WTC11 (cell line): ENCODE data around the gene G2E3. TPM values are rescaled to one million over a fixed set of nuclear protein-coding genes. Genes with fewer than 3 reads are reported as not detected.

Experiments used
- ATAC-seq: fragments of 200-7000 bp; cut with Tn5 transposase; 2 replicates; pipeline ENCODE4 v1.10.0; 2021; ENCODE audit warnings: mild to moderate bottlenecking, moderate library complexity
- CTCF ChIA-PET: fragments of 300-600 bp; sonication (Branson Sonifier 250); formaldehyde crosslinking; loops from one replicate; lab custom pipeline; 2021; ENCODE audit warnings: antibody characterized with exemption; lab: Charles Lee
- POLR2A ChIA-PET: fragments of 350-600 bp; sonication (Branson Sonifier 250); formaldehyde crosslinking; loops from one replicate; lab custom pipeline; 2021; ENCODE audit warnings: antibody characterized with exemption; lab: Charles Lee
- DNase-seq: peaks from one replicate; pipeline ENCODE4 v3.0.0; 2021; ENCODE audit warnings: low spot score
- H3K27ac Mint-ChIP-seq: 2 replicates; pipeline ENCODE4 v1.8.0; 2021; ENCODE audit warnings: mixed read lengths
- H3K27me3 Mint-ChIP-seq: 2 replicates; pipeline ENCODE4 v1.8.0; 2021; ENCODE audit warnings: low read depth, mild to moderate bottlenecking, moderate library complexity, mixed read lengths
- H3K36me3 Mint-ChIP-seq: 2 replicates; pipeline ENCODE4 v1.8.0; 2021; ENCODE audit warnings: mixed read lengths
- H3K4me1 Mint-ChIP-seq: 2 replicates; pipeline ENCODE4 v1.8.0; 2022; ENCODE audit warnings: mixed read lengths
- H3K4me3 Mint-ChIP-seq: 2 replicates; pipeline ENCODE4 v1.8.0; 2021; ENCODE audit warnings: mild to moderate bottlenecking, moderate library complexity, mixed read lengths
- H3K9me3 Mint-ChIP-seq: 2 replicates; pipeline ENCODE4 v1.8.0; 2021; ENCODE audit warnings: mixed read lengths
- ELF4 ChIP-seq: sonication (generic); formaldehyde crosslinking; IDR thresholded peaks from 2 replicates; pipeline ENCODE4 v1.8.1; 2022; ENCODE audit warnings: low read depth, mild to moderate bottlenecking, moderate library complexity, missing genetic modification reagents
- FOXJ3 ChIP-seq: sonication (generic); formaldehyde crosslinking; IDR thresholded peaks from 2 replicates; pipeline ENCODE4 v1.9.0; 2021; ENCODE audit warnings: missing genetic modification reagents, mild to moderate bottlenecking, borderline replicate concordance
- GRHL2 ChIP-seq: fragments of 250-450 bp; sonication (Bioruptor Pico); IDR thresholded peaks from 2 replicates; pipeline ENCODE4 v1.8.0; 2022; ENCODE audit warnings: mild to moderate bottlenecking, moderate library complexity; ENCODE audit not compliant: insufficient replicate concordance, severe bottlenecking
- MYBL2 ChIP-seq: sonication (generic); formaldehyde crosslinking; IDR thresholded peaks from 2 replicates; pipeline ENCODE4 v1.8.1; 2023; ENCODE audit warnings: mild to moderate bottlenecking, moderate library complexity, missing genetic modification reagents
- NFATC4 ChIP-seq: fragments of 250-450 bp; sonication (Bioruptor Pico); IDR thresholded peaks from 2 replicates; pipeline ENCODE4 v1.9.0; 2021; ENCODE audit warnings: mild to moderate bottlenecking
- NFYB ChIP-seq: sonication (generic); formaldehyde crosslinking; conservative IDR thresholded peaks from 2 replicates; pipeline ENCODE4 v1.8.0; 2022; ENCODE audit warnings: low read depth, missing genetic modification reagents
- NR2C2 ChIP-seq: sonication (generic); formaldehyde crosslinking; IDR thresholded peaks from 2 replicates; pipeline ENCODE4 v1.8.0; 2022; ENCODE audit warnings: mild to moderate bottlenecking, missing genetic modification reagents
- NR3C1 ChIP-seq: sonication (generic); formaldehyde crosslinking; conservative IDR thresholded peaks from 2 replicates; pipeline ENCODE4 v1.8.1; 2023; ENCODE audit warnings: low read depth, mild to moderate bottlenecking, missing genetic modification reagents
- RELA ChIP-seq: sonication (generic); formaldehyde crosslinking; IDR thresholded peaks from 2 replicates; pipeline ENCODE4 v1.8.1; 2022; ENCODE audit warnings: missing genetic modification reagents, mild to moderate bottlenecking, borderline replicate concordance
- RORB ChIP-seq: fragments of 250-450 bp; sonication (Bioruptor Pico); IDR thresholded peaks from 2 replicates; pipeline ENCODE4 v1.9.0; 2021; ENCODE audit warnings: mild to moderate bottlenecking
- SMAD3 ChIP-seq: sonication (generic); formaldehyde crosslinking; IDR thresholded peaks from 2 replicates; pipeline ENCODE4 v1.8.0; 2022; ENCODE audit warnings: missing genetic modification reagents, mild to moderate bottlenecking, borderline replicate concordance
- SOX15 ChIP-seq: fragments of 250-450 bp; sonication (Bioruptor Pico); IDR thresholded peaks from 2 replicates; pipeline ENCODE4 v1.9.0; 2021; ENCODE audit warnings: mild to moderate bottlenecking
- TCF7 ChIP-seq: sonication (generic); formaldehyde crosslinking; IDR thresholded peaks from 2 replicates; pipeline ENCODE4 v1.8.0; 2022; ENCODE audit warnings: mild to moderate bottlenecking, low read depth, missing genetic modification reagents, moderate library complexity
- ZNF138 ChIP-seq: sonication (generic); formaldehyde crosslinking; conservative IDR thresholded peaks from 2 replicates; pipeline ENCODE4 v1.8.1; 2022; ENCODE audit warnings: mild to moderate bottlenecking, moderate library complexity, missing genetic modification reagents
- total RNA-seq: library from RNA; stranded (reverse); gene quantifications from 3 replicates; pipeline ENCODE4 v1.2.3, GENCODE V29; 2021
- TF ChIP-seq, protein P1 (sequence below): sonication (generic); formaldehyde crosslinking; IDR thresholded peaks from 2 replicates; pipeline ENCODE4 v1.8.1; 2023; ENCODE audit warnings: mild to moderate bottlenecking, missing genetic modification reagents, moderate library complexity
- TF ChIP-seq, protein P2 (sequence below): sonication (generic); formaldehyde crosslinking; IDR thresholded peaks from 2 replicates; pipeline ENCODE4 v1.8.1; 2023; ENCODE audit warnings: mild to moderate bottlenecking, moderate library complexity, missing genetic modification reagents
- TF ChIP-seq, protein P3 (sequence below): fragments of 250-450 bp; sonication (Bioruptor Pico); IDR thresholded peaks from 2 replicates; pipeline ENCODE4 v1.9.0; 2021; ENCODE audit warnings: moderate library complexity, mild to moderate bottlenecking, inconsistent platforms, borderline replicate concordance
- TF ChIP-seq, protein P4 (sequence below): sonication (generic); formaldehyde crosslinking; conservative IDR thresholded peaks from 2 replicates; pipeline ENCODE4 v1.8.1; 2022; ENCODE audit warnings: mild to moderate bottlenecking, missing genetic modification reagents
- TF ChIP-seq, protein P5 (sequence below): fragments of 200-600 bp; IDR thresholded peaks from 2 replicates; pipeline ENCODE4 v1.8.0; 2022; ENCODE audit warnings: antibody characterized with exemption
- TF ChIP-seq, protein P6 (sequence below): fragments of 250-450 bp; sonication (Bioruptor Pico); IDR thresholded peaks from 2 replicates; pipeline ENCODE4 v2.1.2; 2022; ENCODE audit warnings: mild to moderate bottlenecking, moderate library complexity
- TF ChIP-seq, protein P7 (sequence below): sonication (generic); formaldehyde crosslinking; IDR thresholded peaks from 2 replicates; pipeline ENCODE4 v1.8.1; 2022; ENCODE audit warnings: low read depth, mild to moderate bottlenecking, moderate library complexity, missing genetic modification reagents, borderline replicate concordance

G2E3 gene
- total RNA-seq, 1 experiment from 2014 or later: 66.2 TPM

DNA sequence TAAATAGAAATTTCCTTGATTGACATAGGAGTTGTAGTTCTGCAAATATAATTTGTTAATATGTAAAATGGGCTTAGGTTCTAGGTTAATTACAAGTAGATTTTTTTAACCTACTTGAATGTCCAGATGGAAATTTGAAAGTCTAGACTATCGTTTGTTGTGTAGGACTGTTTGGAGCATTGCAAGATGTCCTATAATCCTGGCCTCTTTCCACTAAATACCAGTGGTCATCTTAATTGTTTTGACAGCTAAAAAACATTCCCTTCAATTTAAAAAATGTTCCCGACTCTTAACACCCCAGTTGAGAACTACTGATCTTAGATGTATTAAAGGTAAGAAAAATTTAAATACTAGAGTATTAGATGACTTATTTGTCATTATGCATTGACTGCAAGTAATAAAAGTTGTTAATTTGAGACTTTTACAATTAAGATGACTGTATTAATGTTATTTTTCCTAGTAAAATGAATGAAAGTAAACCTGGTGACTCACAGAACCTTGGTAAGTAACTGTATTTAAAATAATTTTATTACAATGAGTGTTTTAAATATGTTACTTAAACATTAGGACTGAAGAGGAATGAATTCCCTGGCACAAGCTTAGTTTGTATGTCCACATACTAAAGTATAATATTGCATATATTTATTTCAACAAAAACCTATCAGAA is 21.8 kb downstream of the G2E3 start:
- no peaks in the 10 kb centered on the region for H3K27me3 Mint-ChIP-seq
- H3K4me3 Mint-ChIP-seq: no peak overlapping the region
- H3K9me3 Mint-ChIP-seq: peaks cover 32% of the 10 kb centered on the region
- ATAC-seq: no peak
- DNase-seq: no peak
- ChIA-PET POLR2A (no interaction called here), CTCF (no interaction called here)
- TF ChIP-seq, protein P1, sequence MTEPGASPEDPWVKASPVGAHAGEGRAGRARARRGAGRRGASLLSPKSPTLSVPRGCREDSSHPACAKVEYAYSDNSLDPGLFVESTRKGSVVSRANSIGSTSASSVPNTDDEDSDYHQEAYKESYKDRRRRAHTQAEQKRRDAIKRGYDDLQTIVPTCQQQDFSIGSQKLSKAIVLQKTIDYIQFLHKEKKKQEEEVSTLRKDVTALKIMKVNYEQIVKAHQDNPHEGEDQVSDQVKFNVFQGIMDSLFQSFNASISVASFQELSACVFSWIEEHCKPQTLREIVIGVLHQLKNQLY (CRISPR knock-in tag): no peak
- TF ChIP-seq FOXJ3 (CRISPR knock-in tag): no peak
- TF ChIP-seq, protein P2, sequence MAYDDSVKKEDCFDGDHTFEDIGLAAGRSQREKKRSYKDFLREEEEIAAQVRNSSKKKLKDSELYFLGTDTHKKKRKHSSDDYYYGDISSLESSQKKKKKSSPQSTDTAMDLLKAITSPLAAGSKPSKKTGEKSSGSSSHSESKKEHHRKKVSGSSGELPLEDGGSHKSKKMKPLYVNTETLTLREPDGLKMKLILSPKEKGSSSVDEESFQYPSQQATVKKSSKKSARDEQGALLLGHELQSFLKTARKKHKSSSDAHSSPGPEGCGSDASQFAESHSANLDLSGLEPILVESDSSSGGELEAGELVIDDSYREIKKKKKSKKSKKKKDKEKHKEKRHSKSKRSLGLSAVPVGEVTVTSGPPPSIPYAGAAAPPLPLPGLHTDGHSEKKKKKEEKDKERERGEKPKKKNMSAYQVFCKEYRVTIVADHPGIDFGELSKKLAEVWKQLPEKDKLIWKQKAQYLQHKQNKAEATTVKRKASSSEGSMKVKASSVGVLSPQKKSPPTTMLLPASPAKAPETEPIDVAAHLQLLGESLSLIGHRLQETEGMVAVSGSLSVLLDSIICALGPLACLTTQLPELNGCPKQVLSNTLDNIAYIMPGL (CRISPR knock-in tag): no peak
- no peak for TF ChIP-seq RORB (CRISPR knock-in tag)
- no peak for TF ChIP-seq ZNF138 (CRISPR knock-in tag)
- TF ChIP-seq, protein P3, sequence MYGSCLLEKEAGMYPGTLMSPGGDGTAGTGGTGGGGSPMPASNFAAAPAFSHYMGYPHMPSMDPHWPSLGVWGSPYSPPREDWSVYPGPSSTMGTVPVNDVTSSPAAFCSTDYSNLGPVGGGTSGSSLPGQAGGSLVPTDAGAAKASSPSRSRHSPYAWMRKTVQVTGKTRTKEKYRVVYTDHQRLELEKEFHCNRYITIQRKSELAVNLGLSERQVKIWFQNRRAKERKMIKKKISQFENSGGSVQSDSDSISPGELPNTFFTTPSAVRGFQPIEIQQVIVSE (CRISPR knock-in tag): no peak
- no peak for TF ChIP-seq SMAD3 (CRISPR knock-in tag)
- no peak for TF ChIP-seq NFYB (CRISPR knock-in tag)
- TF ChIP-seq, protein P4, sequence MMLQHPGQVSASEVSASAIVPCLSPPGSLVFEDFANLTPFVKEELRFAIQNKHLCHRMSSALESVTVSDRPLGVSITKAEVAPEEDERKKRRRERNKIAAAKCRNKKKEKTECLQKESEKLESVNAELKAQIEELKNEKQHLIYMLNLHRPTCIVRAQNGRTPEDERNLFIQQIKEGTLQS (CRISPR knock-in tag): no peak
- no peak for TF ChIP-seq ELF4 (CRISPR knock-in tag)
- TF ChIP-seq, protein P5, sequence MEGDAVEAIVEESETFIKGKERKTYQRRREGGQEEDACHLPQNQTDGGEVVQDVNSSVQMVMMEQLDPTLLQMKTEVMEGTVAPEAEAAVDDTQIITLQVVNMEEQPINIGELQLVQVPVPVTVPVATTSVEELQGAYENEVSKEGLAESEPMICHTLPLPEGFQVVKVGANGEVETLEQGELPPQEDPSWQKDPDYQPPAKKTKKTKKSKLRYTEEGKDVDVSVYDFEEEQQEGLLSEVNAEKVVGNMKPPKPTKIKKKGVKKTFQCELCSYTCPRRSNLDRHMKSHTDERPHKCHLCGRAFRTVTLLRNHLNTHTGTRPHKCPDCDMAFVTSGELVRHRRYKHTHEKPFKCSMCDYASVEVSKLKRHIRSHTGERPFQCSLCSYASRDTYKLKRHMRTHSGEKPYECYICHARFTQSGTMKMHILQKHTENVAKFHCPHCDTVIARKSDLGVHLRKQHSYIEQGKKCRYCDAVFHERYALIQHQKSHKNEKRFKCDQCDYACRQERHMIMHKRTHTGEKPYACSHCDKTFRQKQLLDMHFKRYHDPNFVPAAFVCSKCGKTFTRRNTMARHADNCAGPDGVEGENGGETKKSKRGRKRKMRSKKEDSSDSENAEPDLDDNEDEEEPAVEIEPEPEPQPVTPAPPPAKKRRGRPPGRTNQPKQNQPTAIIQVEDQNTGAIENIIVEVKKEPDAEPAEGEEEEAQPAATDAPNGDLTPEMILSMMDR: no peak
- no peak for TF ChIP-seq TCF7 (CRISPR knock-in tag)
- TF ChIP-seq, protein P6, sequence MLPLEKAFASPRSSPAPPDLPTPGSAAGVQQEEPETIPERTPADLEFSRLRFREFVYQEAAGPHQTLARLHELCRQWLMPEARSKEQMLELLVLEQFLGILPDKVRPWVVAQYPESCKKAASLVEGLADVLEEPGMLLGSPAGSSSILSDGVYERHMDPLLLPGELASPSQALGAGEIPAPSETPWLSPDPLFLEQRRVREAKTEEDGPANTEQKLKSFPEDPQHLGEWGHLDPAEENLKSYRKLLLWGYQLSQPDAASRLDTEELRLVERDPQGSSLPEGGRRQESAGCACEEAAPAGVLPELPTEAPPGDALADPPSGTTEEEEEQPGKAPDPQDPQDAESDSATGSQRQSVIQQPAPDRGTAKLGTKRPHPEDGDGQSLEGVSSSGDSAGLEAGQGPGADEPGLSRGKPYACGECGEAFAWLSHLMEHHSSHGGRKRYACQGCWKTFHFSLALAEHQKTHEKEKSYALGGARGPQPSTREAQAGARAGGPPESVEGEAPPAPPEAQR (CRISPR knock-in tag): no peak
- TF ChIP-seq SOX15 (CRISPR knock-in tag): no peak
- no peak for TF ChIP-seq NR3C1 (CRISPR knock-in tag)
- H3K4me1 Mint-ChIP-seq: peaks cover 30% of the 10 kb centered on the region
- H3K27ac Mint-ChIP-seq: no peak overlapping the region
- peaks cover 42% of the 10 kb centered on the region for H3K36me3 Mint-ChIP-seq

DNA sequence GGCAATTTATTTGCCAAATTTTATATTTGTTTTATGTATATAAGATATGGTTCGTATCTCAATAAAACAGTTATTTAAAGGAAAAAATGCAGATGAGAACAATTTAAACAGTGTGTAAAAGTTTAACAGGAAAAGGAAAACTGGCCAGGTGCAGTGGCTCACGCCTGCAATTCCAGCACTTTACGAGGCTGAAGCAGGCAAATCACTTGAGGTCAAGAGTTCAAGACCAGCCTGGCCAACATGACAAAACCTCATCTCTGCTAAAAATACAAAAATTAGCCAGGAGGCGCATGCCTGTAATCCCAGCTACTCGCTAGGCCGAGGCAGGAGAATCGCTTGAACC is 22.3 kb downstream of the G2E3 start:
- no peak overlapping the region for H3K4me3 Mint-ChIP-seq
- no peak overlapping the region for H3K27ac Mint-ChIP-seq
- peaks cover 25% of the 10 kb centered on the region for H3K4me1 Mint-ChIP-seq
- ATAC-seq (no peak), DNase-seq (no peak)
- no peak for TF ChIP-seq MYBL2
- TF ChIP-seq, protein P7, sequence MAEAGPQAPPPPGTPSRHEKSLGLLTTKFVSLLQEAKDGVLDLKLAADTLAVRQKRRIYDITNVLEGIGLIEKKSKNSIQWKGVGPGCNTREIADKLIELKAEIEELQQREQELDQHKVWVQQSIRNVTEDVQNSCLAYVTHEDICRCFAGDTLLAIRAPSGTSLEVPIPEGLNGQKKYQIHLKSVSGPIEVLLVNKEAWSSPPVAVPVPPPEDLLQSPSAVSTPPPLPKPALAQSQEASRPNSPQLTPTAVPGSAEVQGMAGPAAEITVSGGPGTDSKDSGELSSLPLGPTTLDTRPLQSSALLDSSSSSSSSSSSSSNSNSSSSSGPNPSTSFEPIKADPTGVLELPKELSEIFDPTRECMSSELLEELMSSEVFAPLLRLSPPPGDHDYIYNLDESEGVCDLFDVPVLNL (CRISPR knock-in tag): no peak
- TF ChIP-seq NR2C2 (CRISPR knock-in tag): no peak
- TF ChIP-seq GRHL2 (CRISPR knock-in tag): no peak
- no peak for TF ChIP-seq NFATC4 (CRISPR knock-in tag)
- no peak for TF ChIP-seq RELA
- peaks cover 47% of the 10 kb centered on the region for H3K36me3 Mint-ChIP-seq
- no peaks in the 10 kb centered on the region for H3K27me3 Mint-ChIP-seq
- ChIA-PET CTCF (no interaction called here), POLR2A (no interaction called here)
- H3K9me3 Mint-ChIP-seq: peaks cover 34% of the 10 kb centered on the region
